RWPE2 (cell line): ENCODE results near the gene UBIAD1.
A peak's percentile ranks its signal among the peaks of the same experiment; 100 is the strongest.

Source experiments
- ATAC-seq: fragments of 200-7000 bp; cut with Tn5 transposase; 3 replicates; pipeline ENCODE4 v1.9.1; 2021; ENCODE audit warnings: low read depth
- DNase-seq: peaks from one replicate; pipeline ENCODE4 v3.0.0-alpha.2; 2020; ENCODE audit warnings: low spot score
- H3K27ac ChIP-seq: fragments of 450-650 bp; 2 replicates; pipeline ENCODE4 v1.5.1; 2017; ENCODE audit warnings: mild to moderate bottlenecking; ENCODE audit not compliant: poor library complexity, severe bottlenecking
- H3K27me3 ChIP-seq: fragments of 250-450 bp; sonication (Bioruptor Pico); 2 replicates; pipeline ENCODE4 v1.5.1; 2021; ENCODE audit warnings: mild to moderate bottlenecking, moderate library complexity; ENCODE audit not compliant: insufficient read depth, poor library complexity, severe bottlenecking
- H3K36me3 ChIP-seq: fragments of 250-450 bp; sonication (Bioruptor Pico); 2 replicates; pipeline ENCODE4 v1.5.1; 2020; ENCODE audit warnings: low read depth, mild to moderate bottlenecking, moderate library complexity
- H3K4me1 ChIP-seq: fragments of 250-450 bp; sonication (Bioruptor Pico); 2 replicates; pipeline ENCODE4 v1.5.1; 2021; ENCODE audit warnings: mild to moderate bottlenecking, moderate library complexity; ENCODE audit not compliant: insufficient read depth, poor library complexity, severe bottlenecking
- H3K4me3 ChIP-seq: fragments of 250-450 bp; sonication (Bioruptor Pico); 2 replicates; pipeline ENCODE4 v1.5.1; 2021; ENCODE audit warnings: mild to moderate bottlenecking, moderate library complexity; ENCODE audit not compliant: severe bottlenecking
- H3K9me3 ChIP-seq: fragments of 250-450 bp; sonication (Bioruptor Pico); 2 replicates; pipeline ENCODE4 v1.5.1; 2021; ENCODE audit warnings: mild to moderate bottlenecking, moderate library complexity; ENCODE audit not compliant: severe bottlenecking
- TF ChIP-seq, protein P1 (sequence below): fragments of 450-650 bp; IDR thresholded peaks from one replicate; pipeline ENCODE4 v1.5.1; 2017; ENCODE audit warnings: mild to moderate bottlenecking, moderate library complexity; ENCODE audit not compliant: poor library complexity, severe bottlenecking

UBIAD1 gene

GRCh38 chr1:11285883-11286734 is 13.1 kb downstream of the UBIAD1 start:
- H3K36me3 ChIP-seq: peaks cover 35% of the 10 kb centered on the region
- no peak overlapping the region for H3K4me3 ChIP-seq
- TF ChIP-seq, protein P1, sequence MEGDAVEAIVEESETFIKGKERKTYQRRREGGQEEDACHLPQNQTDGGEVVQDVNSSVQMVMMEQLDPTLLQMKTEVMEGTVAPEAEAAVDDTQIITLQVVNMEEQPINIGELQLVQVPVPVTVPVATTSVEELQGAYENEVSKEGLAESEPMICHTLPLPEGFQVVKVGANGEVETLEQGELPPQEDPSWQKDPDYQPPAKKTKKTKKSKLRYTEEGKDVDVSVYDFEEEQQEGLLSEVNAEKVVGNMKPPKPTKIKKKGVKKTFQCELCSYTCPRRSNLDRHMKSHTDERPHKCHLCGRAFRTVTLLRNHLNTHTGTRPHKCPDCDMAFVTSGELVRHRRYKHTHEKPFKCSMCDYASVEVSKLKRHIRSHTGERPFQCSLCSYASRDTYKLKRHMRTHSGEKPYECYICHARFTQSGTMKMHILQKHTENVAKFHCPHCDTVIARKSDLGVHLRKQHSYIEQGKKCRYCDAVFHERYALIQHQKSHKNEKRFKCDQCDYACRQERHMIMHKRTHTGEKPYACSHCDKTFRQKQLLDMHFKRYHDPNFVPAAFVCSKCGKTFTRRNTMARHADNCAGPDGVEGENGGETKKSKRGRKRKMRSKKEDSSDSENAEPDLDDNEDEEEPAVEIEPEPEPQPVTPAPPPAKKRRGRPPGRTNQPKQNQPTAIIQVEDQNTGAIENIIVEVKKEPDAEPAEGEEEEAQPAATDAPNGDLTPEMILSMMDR: peak; percentile 48
- no peaks in the 10 kb centered on the region for H3K4me1 ChIP-seq
- DNase-seq (no peak), ATAC-seq (no peak)
- H3K9me3 ChIP-seq: no peaks in the 10 kb centered on the region
- no peak overlapping the region for H3K27ac ChIP-seq
- H3K27me3 ChIP-seq: no peaks in the 10 kb centered on the region

DNA sequence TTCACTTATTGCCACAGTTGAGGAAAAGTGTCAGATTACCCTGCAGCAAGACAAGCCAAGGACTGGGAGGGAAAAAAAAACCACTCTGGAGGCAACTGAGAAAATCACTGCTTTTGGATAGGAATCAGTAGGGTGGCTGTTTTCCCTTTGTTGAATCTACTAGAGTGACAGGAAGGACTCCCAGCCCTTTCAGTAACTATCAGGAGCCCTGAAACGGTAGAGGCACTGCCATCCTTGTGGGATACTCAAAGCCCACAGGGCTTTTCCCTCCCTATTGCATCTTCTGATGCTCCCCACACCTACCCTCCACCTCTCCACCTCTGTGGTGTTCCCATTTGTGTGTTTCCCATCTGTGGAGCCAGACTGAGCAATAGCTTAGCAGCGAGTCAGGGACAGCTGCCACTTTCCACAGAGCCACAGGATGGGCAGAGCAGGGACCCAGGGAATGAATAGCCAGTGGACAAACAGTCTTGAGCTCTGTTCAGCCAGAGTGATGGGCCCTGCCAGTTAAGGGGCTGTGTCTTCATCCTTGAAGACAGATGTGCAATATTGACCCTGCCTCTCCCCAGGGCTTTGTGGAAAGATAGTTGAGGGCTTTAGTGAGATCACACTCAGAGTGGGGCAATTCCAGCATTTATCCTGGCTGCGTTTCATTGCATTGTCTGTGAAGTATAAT is 13.9 kb downstream of the UBIAD1 start:
- Histone ChIP-seq H3K4me3 (no peak overlapping the region), H3K27ac (no peak overlapping the region), H3K27me3 (no peaks in the 10 kb centered on the region), H3K36me3 (peaks cover 34% of the 10 kb centered on the region), H3K4me1 (no peaks in the 10 kb centered on the region), H3K9me3 (no peaks in the 10 kb centered on the region)
- TF ChIP-seq, protein P1: no peak
- ATAC-seq: no peak
- DNase-seq: no peak

- DNase-seq: no peak
- TF ChIP-seq, protein P1: no peak
- no peak for ATAC-seq
- no peak overlapping the region for H3K4me3 ChIP-seq
- H3K36me3 ChIP-seq: peaks cover 27% of the 10 kb centered on the region
- H3K27ac ChIP-seq: no peak overlapping the region
- no peaks in the 10 kb centered on the region for H3K9me3 ChIP-seq
- H3K27me3 ChIP-seq: no peaks in the 10 kb centered on the region
- H3K4me1 ChIP-seq: no peaks in the 10 kb centered on the region
These were observed 16.1 kb downstream of the UBIAD1 start for GRCh38 chr1:11289064-11289463.

GRCh38 chr1:11291049-11291448 is 18.1 kb downstream of the UBIAD1 start:
- ATAC-seq (no peak), DNase-seq (no peak)
- H3K36me3 ChIP-seq: peaks cover 18% of the 10 kb centered on the region
- no peak overlapping the region for H3K4me3 ChIP-seq
- H3K4me1 ChIP-seq: no peaks in the 10 kb centered on the region
- H3K27ac ChIP-seq: no peak overlapping the region
- no peaks in the 10 kb centered on the region for H3K27me3 ChIP-seq
- TF ChIP-seq, protein P1: no peak
- H3K9me3 ChIP-seq: no peaks in the 10 kb centered on the region
